Measurements from ENCODE around the gene PTGIR.

DNA sequence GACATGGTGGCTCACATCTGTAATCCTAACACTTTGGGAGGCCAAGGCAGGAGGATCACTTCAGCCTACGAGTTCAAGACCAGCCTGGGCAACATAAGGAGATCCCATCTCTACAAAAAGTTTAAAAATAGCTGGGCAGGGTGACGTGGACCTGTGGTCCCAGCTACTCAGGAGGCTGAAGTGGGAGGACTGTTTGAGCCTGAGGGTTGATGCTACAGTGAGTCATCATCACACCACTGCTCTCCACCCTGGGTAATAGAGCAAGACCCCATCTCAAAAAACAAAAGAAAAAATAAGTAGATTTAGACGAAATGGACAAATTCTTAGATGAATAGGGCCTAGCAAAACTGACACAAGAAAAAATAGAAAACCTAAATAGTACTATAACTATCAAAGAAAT, 21.5 kb upstream of the PTGIR start:
- TF ChIP-seq CTCF (IDR thresholded peaks at IDR 0.05) = no peak
- TF ChIP-seq POLR2A (IDR thresholded peaks at IDR 0.05) = no peak

Data from lower leg skin (tissue), 3 donors.